HCT116 (cell line): ENCODE measurements around the gene LIPM. TPM values are rescaled to one million over a fixed set of nuclear protein-coding genes. Genes with fewer than 3 reads are reported as not detected.

Experiments used
- ATAC-seq: fragments of 200-7000 bp; cut with Tn5 transposase; 2 replicates; pipeline ENCODE4 v1.9.1; 2020; ENCODE audit warnings: mild to moderate bottlenecking, moderate library complexity
- BruUV-seq: library from RNA; stranded (reverse); fragments of 400-500 nt; replicated peaks from 2 replicates; lab custom pipeline; 2021; lab: Mats Ljungman, UMichigan
- CTCF ChIA-PET: fragments of 300-600 bp; sonication (Branson Sonifier 250); formaldehyde crosslinking; loops from one replicate; lab custom pipeline; 2021; ENCODE audit warnings: antibody characterized with exemption; lab: Charles Lee
- POLR2A ChIA-PET: fragments of 300-600, 350-600 bp; sonication (Branson Sonifier 250); formaldehyde crosslinking; loops from one replicate; lab custom pipeline; 2021; ENCODE audit warnings: antibody characterized with exemption; lab: Charles Lee
- RAD21 ChIA-PET, 2 experiments: fragments of 300-600 bp; sonication (Branson Sonifier 250); formaldehyde crosslinking; loops; one replicate each; lab custom pipeline; 2023; ENCODE audit warnings: low total read pairs in 2 of 2; ENCODE audit not compliant: uncharacterized antibody in 2 of 2, unreplicated experiment in 2 of 2, low non-redundant PET in 1 of 2; lab: Charles Lee
- DNase-seq: peaks from one replicate; pipeline ENCODE4 v3.0.0-alpha.2; 2010; ENCODE audit warnings: low read depth, low spot score
- H2AFZ ChIP-seq: fragments of 200-600 bp; shearing (Covaris generic), sonication (generic); 2 replicates; pipeline ENCODE4 v1.6.1; 2017; ENCODE audit warnings: low read depth, mixed run types, mixed read lengths, antibody characterized with exemption, low read length; ENCODE audit not compliant: poor library complexity, severe bottlenecking
- H3K27ac ChIP-seq: 2 replicates; pipeline ENCODE4 v1.5.1; 2012; ENCODE audit warnings: low read depth, low read length
- H3K27me3 ChIP-seq: fragments of 200-600 bp; sonication (generic); 2 replicates; pipeline ENCODE4 v1.6.1; 2016; ENCODE audit warnings: mixed run types, low read length, mixed read lengths; ENCODE audit not compliant: insufficient read depth
- H3K36me3 ChIP-seq, 2 experiments: fragments of 200-500 bp in 1 of 2; fragments of 200-600 bp in 1 of 2; sonication (Bioruptor generic) in 1 of 2; sonication (generic) in 1 of 2; 2 replicates each; pipeline versions ENCODE4 v1.5.1 to v1.6.1; 2014 to 2016; ENCODE audit warnings: low read length in 2 of 2, inconsistent platforms in 1 of 2, mixed read lengths in 1 of 2, mixed run types in 1 of 2; ENCODE audit not compliant: insufficient read depth in 2 of 2, control insufficient read depth in 1 of 2
- H3K4me1 ChIP-seq, 2 experiments: fragments of 200-600 bp in 1 of 2; sonication (generic) in 1 of 2; 2 replicates each; pipeline versions ENCODE4 v1.5.1 to v1.6.1; 2012 to 2017; ENCODE audit warnings: low read length in 2 of 2, inconsistent platforms in 1 of 2, mild to moderate bottlenecking in 1 of 2, mixed read lengths in 1 of 2, mixed run types in 1 of 2, moderate library complexity in 1 of 2; ENCODE audit not compliant: insufficient read depth in 2 of 2, control insufficient read depth in 1 of 2
- H3K4me2 ChIP-seq: fragments of 200-600 bp; sonication (generic); 2 replicates; pipeline ENCODE4 v1.6.1; 2017; ENCODE audit warnings: mixed run types, low read length, mixed read lengths
- H3K4me3 ChIP-seq, 2 experiments: fragments of 200-600 bp in 1 of 2; sonication (generic) in 1 of 2; replicated peaks in 1 of 2; 2 replicates each; pipeline ENCODE4 v1.5.1; 2011 to 2016; ENCODE audit warnings: low read length in 2 of 2, control low read depth in 1 of 2, low read depth in 1 of 2, mild to moderate bottlenecking in 1 of 2, mixed read lengths in 1 of 2, mixed run types in 1 of 2
- H3K79me2 ChIP-seq: fragments of 200-600 bp; sonication (generic); 2 replicates; pipeline ENCODE4 v1.6.1; 2017; ENCODE audit warnings: mild to moderate bottlenecking, mixed run types, low read length, moderate library complexity, mixed read lengths; ENCODE audit not compliant: insufficient read depth
- H3K9ac ChIP-seq: fragments of 200-600 bp; sonication (generic); 2 replicates; pipeline ENCODE4 v1.6.1; 2016; ENCODE audit warnings: low read length, mixed read lengths
- H3K9me2 ChIP-seq: fragments of 200-600 bp; sonication (generic), shearing (Covaris generic); 2 replicates; pipeline ENCODE4 v1.6.1; 2017; ENCODE audit warnings: mixed run types, mild to moderate bottlenecking, moderate library complexity; ENCODE audit not compliant: insufficient read depth
- H3K9me3 ChIP-seq, 2 experiments: fragments of 200-500 bp in 1 of 2; fragments of 200-600 bp in 1 of 2; sonication (Bioruptor generic) in 1 of 2; sonication (generic) in 1 of 2; 2 replicates each; pipeline ENCODE4 v1.6.1; 2014 to 2017; ENCODE audit warnings: low read length in 2 of 2, mixed read lengths in 2 of 2, inconsistent platforms in 1 of 2, low read depth in 1 of 2, mild to moderate bottlenecking in 1 of 2, mixed run types in 1 of 2, moderate library complexity in 1 of 2; ENCODE audit not compliant: control insufficient read depth in 1 of 2, insufficient read depth in 1 of 2
- H4K20me1 ChIP-seq: fragments of 200-600 bp; sonication (generic), shearing (Covaris generic); 2 replicates; pipeline ENCODE4 v1.6.1; 2017; ENCODE audit warnings: mixed run types, mild to moderate bottlenecking, moderate library complexity; ENCODE audit not compliant: insufficient read depth
- CBX3 ChIP-seq: IDR thresholded peaks from 2 replicates; pipeline ENCODE4 v1.6.1; 2012; ENCODE audit warnings: low read depth
- CEBPB ChIP-seq: IDR thresholded peaks from 2 replicates; pipeline ENCODE4 v1.6.1; 2012; ENCODE audit warnings: low read depth
- ELF1 ChIP-seq: IDR thresholded peaks from 2 replicates; pipeline ENCODE4 v1.6.1; 2012; ENCODE audit warnings: low read depth, borderline replicate concordance
- FOSL1 ChIP-seq: IDR thresholded peaks from 2 replicates; pipeline ENCODE4 v1.6.1; 2012; ENCODE audit warnings: low read depth
- POLR2A ChIP-seq: IDR thresholded peaks from 2 replicates; pipeline ENCODE4 v1.7.0; 2011; ENCODE audit warnings: borderline replicate concordance; ENCODE audit not compliant: insufficient read depth, insufficient read length; ENCODE audit errors: extremely low read depth
- POLR2AphosphoS5 ChIP-seq: IDR thresholded peaks from 2 replicates; pipeline ENCODE4 v1.6.1; 2011; ENCODE audit warnings: mild to moderate bottlenecking, low read depth, low read length, moderate library complexity
- RAD21 ChIP-seq: IDR thresholded peaks from 2 replicates; pipeline ENCODE4 v1.6.1; 2012; ENCODE audit warnings: low read depth, mild to moderate bottlenecking
- SIN3A ChIP-seq: IDR thresholded peaks from 2 replicates; pipeline ENCODE4 v1.6.1; 2012; ENCODE audit warnings: low read depth
- SP1 ChIP-seq: IDR thresholded peaks from 2 replicates; pipeline ENCODE4 v1.6.1; 2012; ENCODE audit warnings: low read depth
- ZFX ChIP-seq: fragments of 450-650 bp; IDR thresholded peaks from 2 replicates; pipeline ENCODE4 v1.6.1; 2017
- ZNF274 ChIP-seq: fragments of 200-500 bp; sonication (Bioruptor generic); IDR thresholded peaks from 2 replicates; pipeline ENCODE4 v1.6.1; 2014; ENCODE audit warnings: mild to moderate bottlenecking, low read depth, low read length, inconsistent platforms
- intact Hi-C: fragments of 100-400 bp; cut with micrococcal nuclease; formaldehyde crosslinking; loops from 2 replicates; pipeline ENCODE4 v1.10.0; 2022
- total RNA-seq: library from RNA; stranded (reverse); gene quantifications from one replicate; pipeline ENCODE4 v1.2.1, GENCODE V29; 2021; ENCODE audit not compliant: unreplicated experiment
- TF ChIP-seq, protein P1 (sequence below): IDR thresholded peaks from 2 replicates; pipeline ENCODE4 v1.6.1; 2012; ENCODE audit warnings: low read depth
- TF ChIP-seq, protein P2 (sequence below), 3 experiments: fragments of 200-600 bp in 1 of 3; sonication (generic) in 1 of 3; IDR thresholded peaks in 2 of 3; conservative IDR thresholded peaks in 1 of 3; 2 replicates each; pipeline ENCODE4 v1.5.1; 2012 to 2017; ENCODE audit warnings: low read depth in 2 of 3, low read length in 2 of 3, antibody characterized with exemption in 1 of 3, borderline replicate concordance in 1 of 3, control low read depth in 1 of 3, mild to moderate bottlenecking in 1 of 3, mixed read lengths in 1 of 3, mixed run types in 1 of 3, moderate library complexity in 1 of 3; ENCODE audit not compliant: insufficient read depth in 1 of 3
- TF ChIP-seq, protein P3 (sequence below): IDR thresholded peaks from 2 replicates; pipeline ENCODE4 v1.6.1; 2012

The LIPM gene
- total RNA-seq, 1 experiment from 2014 or later = not detected

DNA sequence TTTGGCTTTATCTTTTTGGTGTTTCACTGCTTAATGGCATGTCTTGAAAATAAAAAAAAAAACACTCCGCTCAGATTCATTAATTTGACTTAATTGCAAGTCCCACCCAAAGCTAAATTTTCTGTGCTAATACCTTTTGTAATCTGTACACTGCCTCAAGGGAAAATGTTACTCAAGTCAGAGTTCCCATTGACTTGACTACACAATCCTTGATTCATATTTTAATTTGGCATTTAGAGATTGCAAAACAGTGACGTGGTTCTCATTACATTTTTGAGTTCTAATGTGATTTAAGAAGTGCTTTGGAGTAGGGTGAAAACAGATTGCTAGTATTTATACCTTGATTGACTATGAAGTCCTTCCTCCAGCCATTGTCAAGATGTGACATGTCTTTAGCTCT is 21.3 kb upstream of the LIPM start:
- TF ChIP-seq ELF1 (no peak), POLR2A (no peak), FOSL1 (no peak)
- TF ChIP-seq, protein P1, sequence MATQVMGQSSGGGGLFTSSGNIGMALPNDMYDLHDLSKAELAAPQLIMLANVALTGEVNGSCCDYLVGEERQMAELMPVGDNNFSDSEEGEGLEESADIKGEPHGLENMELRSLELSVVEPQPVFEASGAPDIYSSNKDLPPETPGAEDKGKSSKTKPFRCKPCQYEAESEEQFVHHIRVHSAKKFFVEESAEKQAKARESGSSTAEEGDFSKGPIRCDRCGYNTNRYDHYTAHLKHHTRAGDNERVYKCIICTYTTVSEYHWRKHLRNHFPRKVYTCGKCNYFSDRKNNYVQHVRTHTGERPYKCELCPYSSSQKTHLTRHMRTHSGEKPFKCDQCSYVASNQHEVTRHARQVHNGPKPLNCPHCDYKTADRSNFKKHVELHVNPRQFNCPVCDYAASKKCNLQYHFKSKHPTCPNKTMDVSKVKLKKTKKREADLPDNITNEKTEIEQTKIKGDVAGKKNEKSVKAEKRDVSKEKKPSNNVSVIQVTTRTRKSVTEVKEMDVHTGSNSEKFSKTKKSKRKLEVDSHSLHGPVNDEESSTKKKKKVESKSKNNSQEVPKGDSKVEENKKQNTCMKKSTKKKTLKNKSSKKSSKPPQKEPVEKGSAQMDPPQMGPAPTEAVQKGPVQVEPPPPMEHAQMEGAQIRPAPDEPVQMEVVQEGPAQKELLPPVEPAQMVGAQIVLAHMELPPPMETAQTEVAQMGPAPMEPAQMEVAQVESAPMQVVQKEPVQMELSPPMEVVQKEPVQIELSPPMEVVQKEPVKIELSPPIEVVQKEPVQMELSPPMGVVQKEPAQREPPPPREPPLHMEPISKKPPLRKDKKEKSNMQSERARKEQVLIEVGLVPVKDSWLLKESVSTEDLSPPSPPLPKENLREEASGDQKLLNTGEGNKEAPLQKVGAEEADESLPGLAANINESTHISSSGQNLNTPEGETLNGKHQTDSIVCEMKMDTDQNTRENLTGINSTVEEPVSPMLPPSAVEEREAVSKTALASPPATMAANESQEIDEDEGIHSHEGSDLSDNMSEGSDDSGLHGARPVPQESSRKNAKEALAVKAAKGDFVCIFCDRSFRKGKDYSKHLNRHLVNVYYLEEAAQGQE = no peak
- TF ChIP-seq, all 23 proteins: peak for 0
- Histone ChIP-seq H3K27ac (no peak overlapping the region), H3K9ac (no peak overlapping the region), H3K36me3 (no peaks in the 10 kb centered on the region), H3K9me2 (no peaks in the 10 kb centered on the region; the same call in 1 of the 2 replicates), H3K4me1 (no peaks in the 10 kb centered on the region), H3K9me3 (no peaks in the 10 kb centered on the region), H3K27me3 (no peaks in the 10 kb centered on the region), H3K4me2 (no peak overlapping the region), H3K4me3 (no peak overlapping the region), H2AFZ (no peak overlapping the region), H3K79me2 (no peaks in the 10 kb centered on the region), H4K20me1 (no peaks in the 10 kb centered on the region)
- ChIA-PET RAD21 (no interaction called here), CTCF (no interaction called here), POLR2A (no interaction called here)
- ATAC-seq (no peak), DNase-seq (no peak)
- BruUV-seq = no TSS peak
- intact Hi-C loops = no loop called here

DNA sequence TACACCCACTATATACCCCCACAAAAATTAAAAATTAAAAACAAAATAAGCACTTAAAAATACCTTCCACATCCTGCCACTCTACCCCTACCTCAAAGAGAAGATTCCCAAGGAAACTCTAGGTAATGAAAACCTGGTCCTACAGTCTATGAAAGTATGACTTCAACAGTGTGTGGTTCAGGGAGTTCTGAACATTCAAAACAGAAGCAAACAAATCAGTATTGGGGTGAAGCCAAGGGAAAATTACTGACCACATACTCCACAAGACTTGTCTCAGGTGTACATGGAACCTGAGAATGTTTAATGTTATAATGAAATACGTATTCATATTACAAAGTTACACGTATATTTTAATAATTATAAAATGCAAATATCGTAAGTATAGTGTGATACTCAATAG is 20.3 kb upstream of the LIPM start:
- no peaks in the 10 kb centered on the region for H3K4me1 ChIP-seq
- no peaks in the 10 kb centered on the region for H3K27me3 ChIP-seq
- no peaks in the 10 kb centered on the region for H3K36me3 ChIP-seq
- no TSS peak for BruUV-seq
- DNase-seq (no peak), ATAC-seq (no peak)
- no peak overlapping the region for H3K4me2 ChIP-seq
- intact Hi-C loops = no loop called here
- POLR2A ChIA-PET = no interaction called here
- no peaks in the 10 kb centered on the region for H3K9me3 ChIP-seq
- no peaks in the 10 kb centered on the region for H3K79me2 ChIP-seq
- H3K9ac ChIP-seq = no peak overlapping the region
- no peak overlapping the region for H2AFZ ChIP-seq
- H3K27ac ChIP-seq = no peak overlapping the region
- no peak overlapping the region for H3K4me3 ChIP-seq
- no peaks in the 10 kb centered on the region; the same call in 1 of the 2 replicates for H3K9me2 ChIP-seq
- H4K20me1 ChIP-seq = no peaks in the 10 kb centered on the region
- RAD21 ChIA-PET = no interaction called here
- CTCF ChIA-PET = no interaction called here
- TF ChIP-seq, protein P2, sequence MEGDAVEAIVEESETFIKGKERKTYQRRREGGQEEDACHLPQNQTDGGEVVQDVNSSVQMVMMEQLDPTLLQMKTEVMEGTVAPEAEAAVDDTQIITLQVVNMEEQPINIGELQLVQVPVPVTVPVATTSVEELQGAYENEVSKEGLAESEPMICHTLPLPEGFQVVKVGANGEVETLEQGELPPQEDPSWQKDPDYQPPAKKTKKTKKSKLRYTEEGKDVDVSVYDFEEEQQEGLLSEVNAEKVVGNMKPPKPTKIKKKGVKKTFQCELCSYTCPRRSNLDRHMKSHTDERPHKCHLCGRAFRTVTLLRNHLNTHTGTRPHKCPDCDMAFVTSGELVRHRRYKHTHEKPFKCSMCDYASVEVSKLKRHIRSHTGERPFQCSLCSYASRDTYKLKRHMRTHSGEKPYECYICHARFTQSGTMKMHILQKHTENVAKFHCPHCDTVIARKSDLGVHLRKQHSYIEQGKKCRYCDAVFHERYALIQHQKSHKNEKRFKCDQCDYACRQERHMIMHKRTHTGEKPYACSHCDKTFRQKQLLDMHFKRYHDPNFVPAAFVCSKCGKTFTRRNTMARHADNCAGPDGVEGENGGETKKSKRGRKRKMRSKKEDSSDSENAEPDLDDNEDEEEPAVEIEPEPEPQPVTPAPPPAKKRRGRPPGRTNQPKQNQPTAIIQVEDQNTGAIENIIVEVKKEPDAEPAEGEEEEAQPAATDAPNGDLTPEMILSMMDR (IDR thresholded peaks at IDR 0.05 in 2 of 3, conservative IDR thresholded peaks at IDR 0.05 in 1 of 3; ENCODE audit: borderline replicate concordance in 1 of 3, insufficient read depth in 1 of 3, low read depth in 2 of 3, low read length in 2 of 3) = no peak
- no peak for TF ChIP-seq CEBPB
- no peak for TF ChIP-seq POLR2A
- no peak for TF ChIP-seq ZNF274
- no peak for TF ChIP-seq SIN3A
- TF ChIP-seq, protein P3, sequence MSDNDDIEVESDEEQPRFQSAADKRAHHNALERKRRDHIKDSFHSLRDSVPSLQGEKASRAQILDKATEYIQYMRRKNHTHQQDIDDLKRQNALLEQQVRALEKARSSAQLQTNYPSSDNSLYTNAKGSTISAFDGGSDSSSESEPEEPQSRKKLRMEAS = no peak
- no peak for TF ChIP-seq RAD21
- no peak for TF ChIP-seq CBX3
- TF ChIP-seq POLR2AphosphoS5 = no peak
- TF ChIP-seq ZFX = no peak
- TF ChIP-seq SP1 = no peak
